ENCODE results near the gene CX3CR1. TPM values are rescaled to one million over a fixed set of nuclear protein-coding genes. Genes with fewer than 3 reads are reported as not detected.
"Not testable (repeated sequence)": the region's sequence is repeated elsewhere in the genome, so short reads cannot be mapped to it uniquely, and the experiment has no call there.

The CX3CR1 gene
- total RNA-seq, 1 donor from 2014 or later: not detected

GRCh38 chr3:39322936-39323335 lies 43.1 kb upstream of the CX3CR1 start:
- no peak overlapping the region for H3K4me3 ChIP-seq (ENCODE audit: low read depth, low read length)
- no peak for TF ChIP-seq CTCF (conservative IDR thresholded peaks at IDR 0.05; ENCODE audit: low read depth, low read length)
- no peak for DNase-seq (ENCODE audit: low read depth)

- DNase-seq (ENCODE audit: low read depth); H3K4me3 ChIP-seq (ENCODE audit: low read depth, low read length): not testable (repeated sequence)
These were observed 42.4 kb upstream of the CX3CR1 start for GRCh38 chr3:39322209-39322715.

- DNase-seq (ENCODE audit: low read depth); H3K4me3 ChIP-seq (ENCODE audit: low read depth, low read length): not testable (repeated sequence)
These were observed 41.7 kb upstream of the CX3CR1 start for GRCh38 chr3:39321574-39321983.

GRCh38 chr3:39319249-39319648 lies 39.4 kb upstream of the CX3CR1 start:
- no peak overlapping the region for H3K4me3 ChIP-seq (ENCODE audit: low read depth, low read length)
- no peak for TF ChIP-seq CTCF (conservative IDR thresholded peaks at IDR 0.05; ENCODE audit: low read depth, low read length)
- no peak for DNase-seq (ENCODE audit: low read depth)

GRCh38 chr3:39318301-39318700 lies 38.5 kb upstream of the CX3CR1 start:
- TF ChIP-seq CTCF (conservative IDR thresholded peaks at IDR 0.05; ENCODE audit: low read depth, low read length): no peak
- DNase-seq (ENCODE audit: low read depth): no peak
- no peak overlapping the region for H3K4me3 ChIP-seq (ENCODE audit: low read depth, low read length)

- no peak overlapping the region for H3K4me3 ChIP-seq (ENCODE audit: low read depth, low read length)
- DNase-seq (ENCODE audit: low read depth): peak; percentile 31
- no peak for TF ChIP-seq CTCF (conservative IDR thresholded peaks at IDR 0.05; ENCODE audit: low read depth, low read length)
These were observed 37.8 kb upstream of the CX3CR1 start for GRCh38 chr3:39317571-39318169.

GRCh38 chr3:39315420-39315819 lies 35.6 kb upstream of the CX3CR1 start:
- no peak for TF ChIP-seq CTCF (conservative IDR thresholded peaks at IDR 0.05; ENCODE audit: low read depth, low read length)
- no peak for DNase-seq (ENCODE audit: low read depth)
- no peak overlapping the region for H3K4me3 ChIP-seq (ENCODE audit: low read depth, low read length)

GRCh38 chr3:39313289-39313688 lies 33.5 kb upstream of the CX3CR1 start:
- DNase-seq (ENCODE audit: low read depth): no peak
- no peak overlapping the region for H3K4me3 ChIP-seq (ENCODE audit: low read depth, low read length)
- TF ChIP-seq CTCF (conservative IDR thresholded peaks at IDR 0.05; ENCODE audit: low read depth, low read length): no peak
